K562 (cell line): Measurements from ENCODE around the gene DNAAF2. TPM values are rescaled to one million over a fixed set of nuclear protein-coding genes. Genes with fewer than 3 reads are reported as not detected.

ENCODE experiments used
- ETV1 ChIP-seq: fragments of 450-650 bp; conservative IDR thresholded peaks from 2 replicates; pipeline ENCODE4 v1.6.1; 2016; ENCODE audit warnings: missing genetic modification characterization, control low read depth, low read depth, missing compliant biosample characterization
- FOS ChIP-seq: IDR thresholded peaks from 3 replicates; pipeline ENCODE4 v1.6.1; 2011; ENCODE audit not compliant: insufficient read length; ENCODE audit errors: extremely low read depth
- MAZ ChIP-seq, 2 experiments: fragments of 450-650 bp in 1 of 2; sonication (generic) in 1 of 2; formaldehyde crosslinking; IDR thresholded peaks in 1 of 2; conservative IDR thresholded peaks in 1 of 2; 2 replicates each; pipeline versions ENCODE4 v1.4.0 to v1.5.0; 2020; ENCODE audit warnings: mild to moderate bottlenecking in 1 of 2, missing genetic modification reagents in 1 of 2
- NFE2 ChIP-seq: IDR thresholded peaks from 2 replicates; pipeline ENCODE4 v1.6.1; 2014; ENCODE audit warnings: antibody characterized with exemption, low read depth
- NONO ChIP-seq, 2 experiments: fragments of 200-400 bp in 1 of 2; fragments of 450-650 bp in 1 of 2; formaldehyde crosslinking in 1 of 2; IDR thresholded peaks; 2 replicates each; pipeline ENCODE4 v1.6.1; 2017; ENCODE audit warnings: low read depth in 2 of 2, mild to moderate bottlenecking in 2 of 2, moderate library complexity in 2 of 2, low read length in 1 of 2
- PHB2 ChIP-seq: fragments of 450-650 bp; IDR thresholded peaks from 2 replicates; pipeline ENCODE4 v1.6.1; 2017; ENCODE audit warnings: low read depth
- PRMT5 ChIP-seq: sonication (generic); formaldehyde crosslinking; IDR thresholded peaks from 2 replicates; pipeline ENCODE4 v1.5.0; 2020; ENCODE audit warnings: missing genetic modification reagents
- PTRF ChIP-seq: fragments of 450-650 bp; IDR thresholded peaks from 2 replicates; pipeline ENCODE4 v1.6.1; 2016; ENCODE audit warnings: mild to moderate bottlenecking, missing genetic modification characterization, missing compliant biosample characterization
- SMARCA5 ChIP-seq: fragments of 450-650 bp; IDR thresholded peaks from 2 replicates; pipeline ENCODE4 v1.6.1; 2016
- SNIP1 ChIP-seq: fragments of 450-650 bp; IDR thresholded peaks from 2 replicates; pipeline ENCODE4 v1.7.1; 2017; ENCODE audit warnings: low read depth, mild to moderate bottlenecking
- SP1 ChIP-seq: sonication (generic); formaldehyde crosslinking; IDR thresholded peaks from 2 replicates; pipeline ENCODE4 v1.8.1; 2022; ENCODE audit warnings: mild to moderate bottlenecking, missing genetic modification reagents
- TBP ChIP-seq: optimal IDR thresholded peaks from 2 replicates; pipeline ENCODE3; 2011; ENCODE audit warnings: low read depth, low read length, improper control_type of control experiment
- ZBTB26 ChIP-seq: fragments of 450-650 bp; formaldehyde crosslinking; IDR thresholded peaks from 2 replicates; pipeline ENCODE4 v1.4.0; 2022; ENCODE audit warnings: missing genetic modification characterization
- ZBTB33 ChIP-seq: sonication (generic); formaldehyde crosslinking; IDR thresholded peaks from 2 replicates; pipeline ENCODE4 v1.8.1; 2023; ENCODE audit warnings: mild to moderate bottlenecking, missing genetic modification reagents
- ZBTB5 ChIP-seq: fragments of 450-650 bp; IDR thresholded peaks from 2 replicates; pipeline ENCODE4 v1.6.1; 2017; ENCODE audit warnings: antibody characterized with exemption
- ZNF121 ChIP-seq: sonication (generic); formaldehyde crosslinking; conservative IDR thresholded peaks from 2 replicates; pipeline ENCODE4 v1.8.0; 2022; ENCODE audit warnings: missing genetic modification reagents
- ZSCAN29 ChIP-seq: fragments of 450-650 bp; IDR thresholded peaks from 2 replicates; pipeline ENCODE4 v1.6.1; 2017
- polyA plus RNA-seq, 8 experiments: library from polyadenylated mRNA; depleted of rRNA in 4 of 8; stranded (reverse) in 5 of 8; unstranded in 3 of 8; fragments of >200 nt; fragmentation: Nextera tagmentation in 2 of 8; fragmentation: Illumina TruSeq in 1 of 8; extraction: Ambion mirVana in 2 of 8; extraction: Trizol in 1 of 8; gene quantifications; 2 replicates each; pipeline versions ENCODE4 v1.2.1 to v1.2.3, GENCODE V29; 2011 to 2014; ENCODE audit warnings: inconsistent platforms in 1 of 8, missing spikeins in 1 of 8
- total RNA-seq, 7 experiments: library from RNA; depleted of rRNA in 6 of 7; stranded (reverse); fragments of >200 nt in 6 of 7; fragmentation: Illumina TruSeq in 2 of 7; extraction: Trizol in 2 of 7; gene quantifications; 2 replicates each; pipeline versions ENCODE4 v1.2.1 to v1.2.3, GENCODE V29; 2011 to 2021; ENCODE audit warnings: low replicate concordance in 1 of 7
- TF ChIP-seq, protein P1 (sequence below), 2 experiments: fragments of 450-650 bp in 1 of 2; sonication (generic) in 1 of 2; formaldehyde crosslinking in 1 of 2; IDR thresholded peaks in 1 of 2; conservative IDR thresholded peaks in 1 of 2; 2 replicates each; pipeline versions ENCODE4 v1.6.1 to v1.8.1; 2016 to 2023; ENCODE audit warnings: mild to moderate bottlenecking in 2 of 2, moderate library complexity in 2 of 2, inconsistent platforms in 1 of 2, missing genetic modification reagents in 1 of 2
- TF ChIP-seq, protein P2 (sequence below), 2 experiments: fragments of 250-450 bp in 1 of 2; fragments of 450-650 bp in 1 of 2; sonication (Bioruptor Pico) in 1 of 2; IDR thresholded peaks; 2 replicates each; pipeline versions ENCODE4 v1.6.1 to v1.8.0; 2016 to 2021; ENCODE audit warnings: mild to moderate bottlenecking in 2 of 2, moderate library complexity in 2 of 2, missing compliant biosample characterization in 1 of 2, missing genetic modification characterization in 1 of 2

The DNAAF2 gene
- total and polyA plus RNA-seq, 9 of the 15 experiments (the other 6 are each of a cell fraction or from before 2014, with no cell fraction given) = 2.4 to 14.6 (median 11.1) TPM

GRCh38 chr14:49586673-49587460 lies 48.2 kb downstream of the DNAAF2 start (continued):
- TF ChIP-seq ZBTB5 = 0 out of 2 replicates have a peak, but pooled peaks have one; percentile 27
- TF ChIP-seq ZSCAN29 = no peak
- peak; percentile 48 for TF ChIP-seq SP1
- no peak for TF ChIP-seq PRMT5 (CRISPR knock-in tag)
- TF ChIP-seq, protein P1, sequence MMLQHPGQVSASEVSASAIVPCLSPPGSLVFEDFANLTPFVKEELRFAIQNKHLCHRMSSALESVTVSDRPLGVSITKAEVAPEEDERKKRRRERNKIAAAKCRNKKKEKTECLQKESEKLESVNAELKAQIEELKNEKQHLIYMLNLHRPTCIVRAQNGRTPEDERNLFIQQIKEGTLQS (IDR thresholded peaks at IDR 0.05) = no peak
- TF ChIP-seq, protein P1 (CRISPR knock-in tag; conservative IDR thresholded peaks at IDR 0.05) = peak; percentile 19; the same call in 1 of the 2 replicates
- TF ChIP-seq FOS = no peak
- TF ChIP-seq PTRF (tag) = no peak
- 0 out of 4 replicates have a peak, but pooled peaks of 1 of the 2 experiments have one; percentile 6 for TF ChIP-seq MAZ (CRISPR knock-in tag; conservative IDR thresholded peaks at IDR 0.05 in 1 of 2, IDR thresholded peaks at IDR 0.05 in 1 of 2)
- TF ChIP-seq, protein P2, sequence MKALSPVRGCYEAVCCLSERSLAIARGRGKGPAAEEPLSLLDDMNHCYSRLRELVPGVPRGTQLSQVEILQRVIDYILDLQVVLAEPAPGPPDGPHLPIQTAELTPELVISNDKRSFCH (CRISPR knock-in tag; IDR thresholded peaks at IDR 0.05) = no peak
- TF ChIP-seq, protein P2 (tag; IDR thresholded peaks at IDR 0.05) = peak; percentile 58; the same call in 1 of the 2 replicates
- TF ChIP-seq ETV1 (tag) = no peak; the same call in 1 of the 2 replicates
- TF ChIP-seq NFE2 = no peak
- no peak for TF ChIP-seq NONO (IDR thresholded peaks at IDR 0.05; ENCODE audit: low read depth in 2 of 2, low read length in 1 of 2)
- no peak for TF ChIP-seq ZBTB26
- TF ChIP-seq SMARCA5 = peak; percentile 90; the same call in 1 of the 2 replicates
- TF ChIP-seq ZBTB33 = no peak
- TF ChIP-seq ZNF121 (CRISPR knock-in tag) = peak; percentile 99
- no peak for TF ChIP-seq SNIP1
- TF ChIP-seq TBP = no peak
- no peak for TF ChIP-seq PHB2
